SH-SY5Y (cell line): ENCODE results near the gene GDPD1.

Source experiments
- GATA2 ChIP-seq: IDR thresholded peaks from 2 replicates; pipeline ENCODE4 v1.6.1; 2011; ENCODE audit warnings: mild to moderate bottlenecking, low read depth, low read length
- GATA3 ChIP-seq: IDR thresholded peaks from 2 replicates; pipeline ENCODE4 v1.6.1; 2011; ENCODE audit warnings: low read depth, mild to moderate bottlenecking, low read length, moderate library complexity

- TF ChIP-seq GATA2 (no peak), GATA3 (no peak)
Measured at GRCh38 chr17:59223813-59224212, 3.5 kb downstream of the GDPD1 start.
